SK-N-SH (cell line): Measurements from ENCODE around the gene TMIGD3. TPM values are rescaled to one million over a fixed set of nuclear protein-coding genes. Genes with fewer than 3 reads are reported as not detected.

ENCODE experiments used
- CTCF ChIA-PET: fragments of 300-600, 350-600 bp; formaldehyde crosslinking; extraction: SDS; loops from one replicate; lab custom pipeline; 2021; lab: Yijun Ruan, JAX
- POLR2A ChIA-PET: fragments of 350-600 bp; sonication (Branson Sonifier 250); formaldehyde crosslinking; extraction: SDS; loops from one replicate; lab custom pipeline; 2020; ENCODE audit warnings: antibody characterized with exemption, inconsistent platforms; lab: Yijun Ruan, JAX
- DNase-seq: peaks from one replicate; pipeline ENCODE4 v3.0.0; 2012
- H2AFZ ChIP-seq: fragments of 200-600 bp; sonication (generic); 2 replicates; pipeline ENCODE4 v1.8.1; 2016; ENCODE audit warnings: antibody characterized with exemption, mild to moderate bottlenecking, low read depth
- H3F3A ChIP-seq: fragments of 200-600 bp; sonication (generic); replicated peaks from 2 replicates; pipeline ENCODE3; 2016; ENCODE audit warnings: antibody characterized with exemption, mild to moderate bottlenecking; ENCODE audit not compliant: insufficient read depth
- H3K27ac ChIP-seq, 2 experiments: fragments of 200-500 bp in 1 of 2; fragments of 200-600 bp in 1 of 2; sonication (Bioruptor generic) in 1 of 2; sonication (generic), shearing (Covaris generic) in 1 of 2; 2 replicates each; pipeline versions ENCODE4 v1.5.1 to v1.6.1; 2014 to 2016; ENCODE audit warnings: low read depth in 2 of 2, inconsistent platforms in 1 of 2, low read length in 1 of 2, mild to moderate bottlenecking in 1 of 2, mixed read lengths in 1 of 2
- H3K27me3 ChIP-seq: fragments of 200-600 bp; sonication (generic), shearing (Covaris generic); 2 replicates; pipeline ENCODE4 v1.6.1; 2016; ENCODE audit warnings: mixed run types; ENCODE audit not compliant: insufficient read depth
- H3K36me3 ChIP-seq, 2 experiments: fragments of 200-500 bp in 1 of 2; fragments of 200-600 bp in 1 of 2; sonication (Bioruptor generic) in 1 of 2; sonication (generic) in 1 of 2; replicated peaks in 1 of 2; 2 replicates each; pipeline versions ENCODE3 to v1.5.1; 2014 to 2016; ENCODE audit warnings: low read length in 1 of 2, mild to moderate bottlenecking in 1 of 2; ENCODE audit not compliant: insufficient read depth in 2 of 2, control insufficient read depth in 1 of 2
- H3K4me1 ChIP-seq, 2 experiments: fragments of 200-500 bp in 1 of 2; fragments of 200-600 bp in 1 of 2; sonication (Bioruptor generic) in 1 of 2; sonication (generic), shearing (Covaris generic) in 1 of 2; 2 replicates each; pipeline versions ENCODE4 v1.5.1 to v1.6.1; 2014 to 2016; ENCODE audit warnings: low read depth in 1 of 2, low read length in 1 of 2, mixed run types in 1 of 2; ENCODE audit not compliant: insufficient read depth in 2 of 2, control insufficient read depth in 1 of 2
- H3K4me2 ChIP-seq: fragments of 200-600 bp; sonication (generic), shearing (Covaris generic); 2 replicates; pipeline ENCODE4 v1.6.1; 2017; ENCODE audit warnings: mixed run types
- H3K4me3 ChIP-seq, 2 experiments: fragments of 200-500 bp in 1 of 2; fragments of 200-600 bp in 1 of 2; sonication (Bioruptor generic) in 1 of 2; sonication (generic), shearing (Covaris generic) in 1 of 2; 2 replicates each; pipeline versions ENCODE4 v1.5.1 to v1.8.1; 2014 to 2016; ENCODE audit warnings: low read depth in 2 of 2, inconsistent platforms in 1 of 2, low read length in 1 of 2, mild to moderate bottlenecking in 1 of 2, mixed read lengths in 1 of 2, moderate library complexity in 1 of 2
- H3K79me2 ChIP-seq: fragments of 200-600 bp; sonication (generic); 2 replicates; pipeline ENCODE4 v1.8.1; 2017; ENCODE audit warnings: mild to moderate bottlenecking; ENCODE audit not compliant: insufficient read depth
- H3K9ac ChIP-seq: fragments of 200-600 bp; sonication (generic); 2 replicates; pipeline ENCODE4 v1.6.1; 2017; ENCODE audit warnings: mixed run types
- H3K9me2 ChIP-seq: fragments of 200-600 bp; sonication (generic); 2 replicates; pipeline ENCODE4 v1.6.1; 2017; ENCODE audit warnings: mixed run types
- H3K9me3 ChIP-seq: fragments of 200-600 bp; sonication (generic); 2 replicates; pipeline ENCODE4 v1.6.1; 2017; ENCODE audit warnings: mixed run types, mild to moderate bottlenecking, moderate library complexity
- H4K20me1 ChIP-seq: fragments of 200-600 bp; sonication (generic); 2 replicates; pipeline ENCODE4 v1.6.1; 2017; ENCODE audit warnings: mild to moderate bottlenecking, mixed run types; ENCODE audit not compliant: insufficient read depth
- CHD2 ChIP-seq: fragments of 150-350 bp; IDR thresholded peaks from 2 replicates; pipeline ENCODE4 v1.6.1; 2018; ENCODE audit warnings: low read length; ENCODE audit not compliant: partially characterized antibody
- CTCF ChIP-seq: fragments of 200-600 bp; sonication (generic); IDR thresholded peaks from 2 replicates; pipeline ENCODE4 v1.6.1; 2017; ENCODE audit warnings: antibody characterized with exemption, mild to moderate bottlenecking, moderate library complexity
- ELF1 ChIP-seq: IDR thresholded peaks from 2 replicates; pipeline ENCODE4 v1.4.0; 2012
- FOSL2 ChIP-seq: IDR thresholded peaks from 2 replicates; pipeline ENCODE4 v1.4.0; 2012; ENCODE audit warnings: low read depth, mild to moderate bottlenecking, moderate library complexity, borderline replicate concordance
- FOXJ3 ChIP-seq: sonication (generic); formaldehyde crosslinking; IDR thresholded peaks from 2 replicates; pipeline ENCODE4 v1.5.1; 2020; ENCODE audit warnings: mild to moderate bottlenecking, missing genetic modification reagents
- FOXM1 ChIP-seq: IDR thresholded peaks from 2 replicates; pipeline ENCODE4 v1.4.0; 2012; ENCODE audit warnings: low read depth, mild to moderate bottlenecking
- GABPA ChIP-seq: IDR thresholded peaks from 2 replicates; pipeline ENCODE4 v1.4.0; 2012; ENCODE audit warnings: low read depth, mild to moderate bottlenecking
- IRF3 ChIP-seq: fragments of 150-350 bp; IDR thresholded peaks from 2 replicates; pipeline ENCODE4 v1.6.1; 2016; ENCODE audit warnings: mild to moderate bottlenecking, low read depth, low read length
- JUND ChIP-seq: IDR thresholded peaks from 2 replicates; pipeline ENCODE4 v1.4.0; 2012
- NRF1 ChIP-seq: IDR thresholded peaks from 2 replicates; pipeline ENCODE4 v1.6.1; 2012; ENCODE audit warnings: low read depth, mild to moderate bottlenecking, low read length
- POLR2AphosphoS5 ChIP-seq: IDR thresholded peaks from 2 replicates; pipeline ENCODE4 v1.6.1; 2012; ENCODE audit warnings: low read depth, low read length
- REST ChIP-seq: IDR thresholded peaks from 2 replicates; pipeline ENCODE4 v1.6.1; 2012; ENCODE audit warnings: mild to moderate bottlenecking, low read depth, low read length, moderate library complexity
- RXRA ChIP-seq: IDR thresholded peaks from 2 replicates; pipeline ENCODE4 v1.4.0; 2012; ENCODE audit warnings: low read depth, mild to moderate bottlenecking, borderline replicate concordance
- TAF1 ChIP-seq: IDR thresholded peaks from 2 replicates; pipeline ENCODE4 v1.6.1; 2012; ENCODE audit warnings: low read depth, mild to moderate bottlenecking, low read length, moderate library complexity, borderline replicate concordance
- USF1 ChIP-seq: IDR thresholded peaks from 2 replicates; pipeline ENCODE4 v1.4.0; 2012; ENCODE audit warnings: low read depth, borderline replicate concordance
- USF2 ChIP-seq: fragments of 150-350 bp; IDR thresholded peaks from 2 replicates; pipeline ENCODE4 v1.6.1; 2017; ENCODE audit warnings: antibody characterized with exemption, low read length, low read depth, borderline replicate concordance
- YY1 ChIP-seq: IDR thresholded peaks from 2 replicates; pipeline ENCODE4 v1.4.0; 2012; ENCODE audit warnings: low read depth, mild to moderate bottlenecking
- WGBS: methylation state at CpG from one replicate; pipeline ENCODE4 v1.1.6; 2017; ENCODE audit warnings: low lambda C conversion rate; 5-methylcytosine and 5-hydroxymethylcytosine counted together
- polyA plus RNA-seq, 3 experiments: library from polyadenylated mRNA; depleted of rRNA; stranded (reverse); fragments of >200 nt; gene quantifications; 2 replicates each; pipeline ENCODE4 v1.2.3, GENCODE V29; 2012

Gene TMIGD3
- polyA plus RNA-seq, 1 of the 3 experiments (the other 2 are of a cell fraction): not detected

- WGBS: 91% methylated on average over 5 of the region's 5 CpGs
- no peak overlapping the region for H3K9ac ChIP-seq
- H3K79me2 ChIP-seq: peaks cover 49% of the 10 kb centered on the region
- no peak for DNase-seq
- H2AFZ ChIP-seq: no peak overlapping the region
- H3F3A ChIP-seq: no peaks in the 10 kb centered on the region
- H3K4me2 ChIP-seq: no peak overlapping the region
- no peaks in the 10 kb centered on the region for H3K27me3 ChIP-seq
- H3K36me3 ChIP-seq: peaks cover 78 to 79% of the 10 kb centered on the region in 2 experiments
- no peak overlapping the region for H3K4me3 ChIP-seq
- ChIA-PET CTCF (no interaction called here), POLR2A (no interaction called here)
- peaks cover 4 to 5% of the 10 kb centered on the region in 2 experiments; a peak in 3 of 4 replicates for H3K4me1 ChIP-seq
- no peaks in the 10 kb centered on the region for H3K9me3 ChIP-seq
- no peaks in the 10 kb centered on the region for H4K20me1 ChIP-seq
- H3K9me2 ChIP-seq: no peaks in the 10 kb centered on the region
- TF ChIP-seq POLR2AphosphoS5 (no peak), IRF3 (no peak), FOXJ3 (CRISPR knock-in tag) (no peak), REST (no peak), NRF1 (no peak), USF2 (no peak), USF1 (no peak), ELF1 (no peak), JUND (no peak), TAF1 (no peak), CTCF (no peak), FOSL2 (no peak), CHD2 (no peak), RXRA (no peak), GABPA (no peak), YY1 (no peak), FOXM1 (no peak)
- no peak overlapping the region for H3K27ac ChIP-seq
These were observed 48.4 kb downstream of the TMIGD3 start for GRCh38 chr1:111454859-111455641.
